HFF-Myc (cell line): ENCODE data around the gene TRIM9.
"Not testable (repeated sequence)": the region's sequence is repeated elsewhere in the genome, so short reads cannot be mapped to it uniquely, and the experiment has no call there.

Experiments used
- DNase-seq: peaks from one replicate; pipeline ENCODE4 v3.0.0-alpha.2; 2011; ENCODE audit warnings: low read depth; ENCODE audit errors: extremely low read depth
- H3K4me3 ChIP-seq: replicated peaks from 2 replicates; pipeline ENCODE4 v1.5.1; 2011; ENCODE audit warnings: low read depth, mild to moderate bottlenecking, control low read depth, low read length
- TF ChIP-seq, protein P1 (sequence below): IDR thresholded peaks from 2 replicates; pipeline ENCODE4 v1.5.1; 2012; ENCODE audit warnings: mild to moderate bottlenecking, low read depth, low read length, control low read depth; ENCODE audit errors: missing control alignments

The TRIM9 gene

DNA sequence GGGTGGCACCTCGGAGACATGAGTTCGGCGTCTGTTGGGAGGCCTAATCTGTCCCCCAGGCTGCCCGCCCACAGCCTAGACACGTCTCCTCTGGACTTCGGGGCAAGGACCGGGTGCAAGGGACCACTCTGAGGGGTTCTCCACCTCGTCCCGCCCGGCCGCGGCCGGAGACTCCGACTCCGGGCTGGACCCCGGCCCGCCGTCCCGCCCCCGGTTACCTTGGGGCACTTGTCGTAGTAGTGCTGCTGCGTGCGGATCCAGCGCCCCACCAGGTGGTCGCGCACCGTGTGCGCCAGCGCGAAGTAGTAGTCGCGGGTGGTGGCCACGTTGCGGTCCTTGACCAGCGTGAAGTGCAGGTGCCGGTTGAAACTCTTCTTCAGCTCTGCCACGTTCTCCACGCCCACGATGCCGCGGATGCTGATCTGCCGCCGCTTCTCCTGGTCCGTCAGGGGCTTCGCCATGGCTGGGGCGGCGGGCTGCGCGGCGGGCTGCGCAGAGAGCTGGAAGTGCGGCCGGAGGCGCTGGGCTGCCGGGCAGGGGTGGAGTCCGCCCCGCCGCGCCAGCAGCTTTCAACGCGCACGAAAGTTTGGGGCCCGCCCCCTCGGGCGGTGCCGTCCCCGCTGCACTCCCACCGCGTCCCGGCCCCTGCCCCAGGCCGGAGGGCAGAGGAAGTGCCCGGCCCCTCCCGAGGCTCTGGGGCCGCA is 150.8 kb downstream of the TRIM9 start, which contains the start of gene PYGL:
Gene PYGL (minus strand): TSS at position 541 of the 704 bp plus-strand sequence. CDS start 80 bp downstream, at position 461.
- TF ChIP-seq, protein P1, sequence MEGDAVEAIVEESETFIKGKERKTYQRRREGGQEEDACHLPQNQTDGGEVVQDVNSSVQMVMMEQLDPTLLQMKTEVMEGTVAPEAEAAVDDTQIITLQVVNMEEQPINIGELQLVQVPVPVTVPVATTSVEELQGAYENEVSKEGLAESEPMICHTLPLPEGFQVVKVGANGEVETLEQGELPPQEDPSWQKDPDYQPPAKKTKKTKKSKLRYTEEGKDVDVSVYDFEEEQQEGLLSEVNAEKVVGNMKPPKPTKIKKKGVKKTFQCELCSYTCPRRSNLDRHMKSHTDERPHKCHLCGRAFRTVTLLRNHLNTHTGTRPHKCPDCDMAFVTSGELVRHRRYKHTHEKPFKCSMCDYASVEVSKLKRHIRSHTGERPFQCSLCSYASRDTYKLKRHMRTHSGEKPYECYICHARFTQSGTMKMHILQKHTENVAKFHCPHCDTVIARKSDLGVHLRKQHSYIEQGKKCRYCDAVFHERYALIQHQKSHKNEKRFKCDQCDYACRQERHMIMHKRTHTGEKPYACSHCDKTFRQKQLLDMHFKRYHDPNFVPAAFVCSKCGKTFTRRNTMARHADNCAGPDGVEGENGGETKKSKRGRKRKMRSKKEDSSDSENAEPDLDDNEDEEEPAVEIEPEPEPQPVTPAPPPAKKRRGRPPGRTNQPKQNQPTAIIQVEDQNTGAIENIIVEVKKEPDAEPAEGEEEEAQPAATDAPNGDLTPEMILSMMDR = no peak
- peak within 1 kb of the TSS; percentile 94 for H3K4me3 ChIP-seq
- no peak for DNase-seq

DNA sequence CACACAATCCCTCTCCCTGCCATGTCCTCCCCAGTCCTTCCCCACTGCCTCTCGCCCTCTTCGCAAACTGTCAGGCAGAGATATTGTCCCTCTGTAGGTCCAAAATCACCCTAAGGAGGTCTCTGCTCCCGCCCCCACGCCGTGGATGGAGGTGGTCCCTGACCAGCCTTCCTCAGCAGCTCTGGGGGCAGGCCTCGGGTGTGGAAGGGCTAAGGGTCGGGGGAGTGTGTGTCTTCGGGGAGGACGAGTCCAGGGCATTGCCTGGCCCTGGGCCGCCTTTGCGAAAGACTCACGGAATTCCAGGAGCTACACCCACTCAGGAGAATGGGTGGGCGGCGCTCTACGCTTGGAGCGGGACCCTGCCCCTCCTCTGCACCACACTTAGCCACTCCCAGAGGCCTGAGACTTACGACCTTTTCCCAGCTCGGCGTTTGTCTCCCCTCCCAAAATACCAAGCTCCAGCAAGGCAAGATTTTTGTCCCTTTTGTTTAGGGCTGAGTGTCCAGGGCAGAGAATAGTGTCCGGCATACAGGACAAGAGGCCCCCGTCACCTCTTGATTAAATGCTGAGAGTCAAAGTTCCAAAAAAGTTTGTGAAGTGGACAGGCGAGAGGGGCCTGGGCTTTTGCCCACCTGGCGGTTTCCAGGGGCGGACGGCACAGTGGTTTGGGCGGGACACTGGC is 151.5 kb downstream of the TRIM9 start:
- TF ChIP-seq, protein P1 = no peak
- no peak for DNase-seq
- peak overlapping the region; percentile 94 for H3K4me3 ChIP-seq

DNA sequence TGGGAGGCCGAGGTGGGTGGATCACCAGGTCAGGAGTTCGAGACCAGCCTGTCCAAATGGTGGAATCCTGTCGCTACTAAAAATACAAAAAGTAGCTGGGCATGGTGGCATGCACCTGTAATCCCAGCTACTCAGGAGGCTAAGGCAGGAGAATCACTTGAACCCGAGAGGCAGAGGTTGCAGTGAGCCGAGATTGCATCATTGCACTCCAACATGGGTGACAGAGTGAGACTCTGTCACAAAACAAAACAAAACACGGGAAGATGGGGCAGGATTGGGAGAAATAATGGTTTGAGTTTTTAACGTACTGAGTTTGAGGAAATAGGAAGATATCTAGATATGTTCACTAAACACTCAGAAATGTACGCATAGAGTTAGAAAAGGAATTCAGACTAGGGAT is 153.3 kb downstream of the TRIM9 start:
- not testable (repeated sequence) for DNase-seq, H3K4me3 ChIP-seq

DNA sequence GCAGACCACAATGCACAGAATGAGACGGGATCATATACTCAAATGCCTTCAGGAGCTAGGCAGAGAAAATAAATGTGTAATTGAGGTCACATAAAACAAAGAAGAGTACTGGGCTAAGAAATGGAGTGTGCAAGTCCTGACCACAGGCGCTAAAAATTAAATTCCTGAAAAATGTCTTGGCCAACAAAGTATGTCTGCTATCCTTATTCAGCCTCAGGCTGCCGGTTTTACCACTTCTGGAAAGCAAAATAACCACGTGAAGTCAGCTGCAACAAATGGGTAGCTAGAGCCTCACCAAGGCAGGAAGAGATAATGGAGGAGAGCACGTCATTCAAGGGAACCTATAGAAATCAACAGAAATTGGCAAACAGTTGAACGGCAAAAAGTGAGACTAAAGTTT is 153.8 kb downstream of the TRIM9 start:
- TF ChIP-seq, protein P1 = no peak
- DNase-seq = no peak
- H3K4me3 ChIP-seq = no peak overlapping the region

DNA sequence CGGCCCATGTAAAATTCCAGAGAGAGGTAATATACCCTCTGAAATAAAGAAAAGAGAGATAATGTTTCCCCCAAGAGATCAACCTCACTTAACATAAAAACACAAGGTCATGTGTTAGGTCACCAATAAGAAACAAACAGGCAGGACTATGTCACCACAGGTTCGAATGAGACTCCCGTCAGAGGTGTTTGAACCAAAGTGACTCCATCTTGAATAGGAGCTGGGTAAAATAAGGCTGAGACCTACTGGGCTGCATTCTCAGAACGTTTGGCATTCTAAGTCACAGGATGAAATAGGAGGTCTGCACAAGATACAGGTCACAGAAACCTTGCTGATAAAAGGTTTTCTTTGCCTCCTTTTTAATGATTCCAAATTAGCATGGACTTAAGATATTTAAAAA is 157.1 kb downstream of the TRIM9 start:
- TF ChIP-seq, protein P1 = no peak

DNA sequence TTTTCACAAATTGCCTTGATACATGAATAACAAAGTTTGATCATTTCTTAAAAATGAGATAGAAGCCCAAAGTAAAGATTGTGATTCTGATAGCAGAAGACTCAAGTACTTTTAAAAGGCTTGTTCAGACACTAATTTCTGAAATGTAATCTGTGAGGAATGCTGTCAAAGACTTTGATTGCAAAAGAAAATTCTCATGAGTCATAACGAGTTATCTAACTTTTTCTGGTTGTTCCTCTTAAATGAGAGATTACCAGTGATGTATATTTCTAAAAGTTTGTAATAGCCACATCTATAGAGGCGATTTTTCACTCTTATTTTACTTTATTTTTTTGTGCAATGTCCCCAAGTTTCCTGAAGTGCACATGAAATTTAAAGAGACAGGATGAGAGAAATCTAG is 157.6 kb downstream of the TRIM9 start:
- DNase-seq = no peak
- TF ChIP-seq, protein P1 = no peak

More for the DNA sequence above, 157.1 kb downstream of the TRIM9 start:
- H3K4me3 ChIP-seq = no peak overlapping the region
- no peak for DNase-seq

DNA sequence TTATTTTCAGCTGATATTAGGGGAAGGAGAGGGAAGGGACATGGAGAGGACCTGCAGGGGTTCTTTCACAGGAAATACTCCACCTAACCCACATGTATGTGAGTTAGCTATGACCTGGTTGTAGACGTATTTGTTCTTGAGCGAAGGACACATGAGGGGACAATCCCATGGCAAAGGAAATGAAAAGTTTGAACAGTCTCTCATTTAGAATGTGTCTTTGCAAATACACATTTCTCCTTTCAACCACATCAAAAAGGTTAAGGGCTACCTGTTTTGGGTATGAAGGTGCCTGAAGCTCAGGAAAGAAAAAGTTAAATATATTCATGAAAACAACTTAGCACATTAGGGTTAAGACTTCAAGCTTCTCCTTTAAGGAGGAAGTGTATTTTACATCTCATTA is 158.0 kb downstream of the TRIM9 start:
- no peak for DNase-seq
- TF ChIP-seq, protein P1 = no peak
- no peak overlapping the region for H3K4me3 ChIP-seq

More for the DNA sequence above, 157.6 kb downstream of the TRIM9 start:
- H3K4me3 ChIP-seq = no peak overlapping the region
